OCI-LY1 (cell line): Measurements from ENCODE around the gene STK32C.

Source experiments
- H2AFZ ChIP-seq: fragments of 200-600 bp; sonication (generic), shearing (Covaris generic); 2 replicates; pipeline ENCODE4 v1.6.0; 2014; ENCODE audit warnings: antibody characterized with exemption, mild to moderate bottlenecking, low read length
- H3F3A ChIP-seq: fragments of 200-600 bp; sonication (generic), shearing (Covaris generic); 2 replicates; pipeline ENCODE4 v1.6.0; 2014; ENCODE audit warnings: mild to moderate bottlenecking, antibody characterized with exemption, low read length, moderate library complexity; ENCODE audit not compliant: insufficient read depth
- H3K27ac ChIP-seq: fragments of 200-600 bp; sonication (generic); 2 replicates; pipeline ENCODE4 v1.5.1; 2014; ENCODE audit warnings: low read length, mixed run types, mild to moderate bottlenecking, low read depth; ENCODE audit not compliant: poor library complexity, severe bottlenecking
- H3K27me3 ChIP-seq: fragments of 200-600 bp; sonication (generic); 2 replicates; pipeline ENCODE4 v1.6.0; 2014; ENCODE audit warnings: antibody characterized with exemption, mild to moderate bottlenecking, low read length, moderate library complexity; ENCODE audit not compliant: insufficient read depth
- H3K36me3 ChIP-seq: fragments of 200-600 bp; sonication (generic); 2 replicates; pipeline ENCODE4 v1.6.1; 2014; ENCODE audit warnings: mild to moderate bottlenecking, antibody characterized with exemption, low read length, moderate library complexity, mixed read lengths; ENCODE audit not compliant: insufficient read depth
- H3K4me1 ChIP-seq: fragments of 200-600 bp; sonication (generic); 2 replicates; pipeline ENCODE4 v1.5.1; 2014; ENCODE audit warnings: mild to moderate bottlenecking, low read length, moderate library complexity; ENCODE audit not compliant: insufficient read depth, severe bottlenecking
- H3K4me2 ChIP-seq: fragments of 200-600 bp; sonication (generic), shearing (Covaris generic); 2 replicates; pipeline ENCODE4 v1.6.1; 2014; ENCODE audit warnings: low read length
- H3K4me3 ChIP-seq: fragments of 200-600 bp; sonication (generic); 2 replicates; pipeline ENCODE4 v1.5.1; 2014; ENCODE audit warnings: low read length, low read depth, mild to moderate bottlenecking, mixed read lengths; ENCODE audit not compliant: poor library complexity, severe bottlenecking
- H3K79me2 ChIP-seq: fragments of 200-600 bp; shearing (Covaris generic); 2 replicates; pipeline ENCODE4 v1.6.1; 2016; ENCODE audit warnings: mixed run types, low read length, mixed read lengths; ENCODE audit not compliant: insufficient read depth
- H3K9ac ChIP-seq: fragments of 200-600 bp; sonication (generic), shearing (Covaris generic); 2 replicates; pipeline ENCODE4 v1.6.1; 2014; ENCODE audit warnings: mild to moderate bottlenecking, low read length, mixed read lengths
- H3K9me2 ChIP-seq: fragments of 200-600 bp; sonication (generic), shearing (Covaris generic); 2 replicates; pipeline ENCODE4 v1.6.1; 2014; ENCODE audit warnings: low read depth, mild to moderate bottlenecking, low read length, mixed read lengths
- H3K9me3 ChIP-seq: fragments of 200-600 bp; shearing (Covaris generic); 2 replicates; pipeline ENCODE4 v1.6.1; 2014; ENCODE audit warnings: low read length, mixed read lengths
- H4K20me1 ChIP-seq: fragments of 200-600 bp; sonication (generic), shearing (Covaris generic); 2 replicates; pipeline ENCODE4 v1.6.0; 2016; ENCODE audit warnings: mild to moderate bottlenecking, low read length; ENCODE audit not compliant: insufficient read depth
- CTCF ChIP-seq: fragments of 200-600 bp; sonication (generic), shearing (Covaris generic); IDR thresholded peaks from 2 replicates; pipeline ENCODE4 v1.5.1; 2017; ENCODE audit warnings: mild to moderate bottlenecking, antibody characterized with exemption, low read length, moderate library complexity, mixed read lengths
- EZH2 ChIP-seq: fragments of 200-600 bp; sonication (generic), shearing (Covaris generic); IDR thresholded peaks from 2 replicates; pipeline ENCODE4 v1.8.0; 2017; ENCODE audit warnings: borderline replicate concordance, mixed run types, mild to moderate bottlenecking, antibody characterized with exemption, low read length, moderate library complexity, mixed read lengths

STK32C gene

GRCh38 chr10:132271458-132272230 is 36.1 kb downstream of the STK32C start:
- Histone ChIP-seq H3K79me2 (no peaks in the 10 kb centered on the region), H3K9ac (no peak overlapping the region), H4K20me1 (no peaks in the 10 kb centered on the region), H3K36me3 (no peaks in the 10 kb centered on the region), H2AFZ (no peak overlapping the region), H3K4me3 (no peak overlapping the region), H3K4me2 (no peak overlapping the region), H3K27me3 (no peaks in the 10 kb centered on the region), H3K9me2 (no peaks in the 10 kb centered on the region), H3K4me1 (no peaks in the 10 kb centered on the region), H3K9me3 (no peaks in the 10 kb centered on the region), H3F3A (no peaks in the 10 kb centered on the region), H3K27ac (no peak overlapping the region)
- no peak for TF ChIP-seq CTCF
- TF ChIP-seq EZH2: no peak

GRCh38 chr10:132270721-132271457 is 36.9 kb downstream of the STK32C start:
- no peak overlapping the region for H3K4me2 ChIP-seq
- no peaks in the 10 kb centered on the region for H3K27me3 ChIP-seq
- H4K20me1 ChIP-seq: no peaks in the 10 kb centered on the region
- H3K9me3 ChIP-seq: no peaks in the 10 kb centered on the region
- H3F3A ChIP-seq: no peaks in the 10 kb centered on the region
- no peaks in the 10 kb centered on the region for H3K9me2 ChIP-seq
- no peaks in the 10 kb centered on the region for H3K36me3 ChIP-seq
- no peak overlapping the region for H3K4me3 ChIP-seq
- H3K79me2 ChIP-seq: no peaks in the 10 kb centered on the region
- H3K9ac ChIP-seq: no peak overlapping the region
- TF ChIP-seq CTCF (no peak), EZH2 (no peak)
- H3K27ac ChIP-seq: no peak overlapping the region
- no peak overlapping the region for H2AFZ ChIP-seq
- H3K4me1 ChIP-seq: no peaks in the 10 kb centered on the region

GRCh38 chr10:132270256-132270655 is 37.5 kb downstream of the STK32C start:
- Histone ChIP-seq H3K9me2 (no peaks in the 10 kb centered on the region), H3K27ac (no peak overlapping the region), H3K36me3 (no peaks in the 10 kb centered on the region), H3K27me3 (no peaks in the 10 kb centered on the region), H3K4me3 (no peak overlapping the region), H3K9ac (no peak overlapping the region), H4K20me1 (no peaks in the 10 kb centered on the region), H3K9me3 (no peaks in the 10 kb centered on the region), H3K4me2 (no peak overlapping the region), H3K4me1 (no peaks in the 10 kb centered on the region), H3F3A (no peaks in the 10 kb centered on the region), H2AFZ (no peak overlapping the region), H3K79me2 (no peaks in the 10 kb centered on the region)
- TF ChIP-seq EZH2 (no peak), CTCF (no peak)
